SU-DHL-6 (cell line): ENCODE results near the gene DYSF.

Experiments
- H2AFZ ChIP-seq: fragments of 200-600 bp; sonication (generic); 2 replicates; pipeline ENCODE4 v1.6.1; 2014; ENCODE audit warnings: low read depth, mild to moderate bottlenecking, moderate library complexity, mixed read lengths, antibody characterized with exemption, low read length; ENCODE audit not compliant: severe bottlenecking
- H3F3A ChIP-seq: fragments of 200-600 bp; shearing (Covaris generic); 2 replicates; pipeline ENCODE4 v1.6.0; 2016; ENCODE audit warnings: antibody characterized with exemption, mild to moderate bottlenecking; ENCODE audit not compliant: insufficient read depth
- H3K27ac ChIP-seq: fragments of 200-600 bp; sonication (generic); 2 replicates; pipeline ENCODE4 v1.5.1; 2016; ENCODE audit warnings: low read depth, mild to moderate bottlenecking, low read length, moderate library complexity, mixed read lengths
- H3K27me3 ChIP-seq: fragments of 200-600 bp; sonication (generic), shearing (Covaris generic); 2 replicates; pipeline ENCODE4 v1.6.0; 2014; ENCODE audit warnings: mild to moderate bottlenecking, low read length
- H3K36me3 ChIP-seq: fragments of 200-600 bp; sonication (generic); 2 replicates; pipeline ENCODE4 v1.6.1; 2014; ENCODE audit warnings: mild to moderate bottlenecking, low read length, mixed read lengths
- H3K4me2 ChIP-seq: fragments of 300-600, 200-600 bp; shearing (Covaris generic), sonication (generic); 2 replicates; pipeline ENCODE4 v1.6.0; 2014; ENCODE audit warnings: low read length, low read depth, mild to moderate bottlenecking; ENCODE audit not compliant: poor library complexity, severe bottlenecking
- H3K4me3 ChIP-seq: fragments of 200-600 bp; sonication (generic); 2 replicates; pipeline ENCODE4 v1.5.1; 2014; ENCODE audit warnings: antibody characterized with exemption, low read length, mild to moderate bottlenecking, mixed read lengths; ENCODE audit not compliant: insufficient read depth, poor library complexity, severe bottlenecking
- H3K79me2 ChIP-seq: fragments of 200-600 bp; sonication (generic); 2 replicates; pipeline ENCODE4 v1.6.1; 2014; ENCODE audit warnings: mild to moderate bottlenecking, low read length, moderate library complexity; ENCODE audit not compliant: insufficient read depth
- H3K9ac ChIP-seq: fragments of 200-600 bp; sonication (generic); 2 replicates; pipeline ENCODE4 v1.7.0; 2014; ENCODE audit warnings: mild to moderate bottlenecking, low read length
- H3K9me2 ChIP-seq: fragments of 200-600 bp; sonication (generic); replicated peaks from 2 replicates; pipeline ENCODE4 v1.6.1; 2014; ENCODE audit warnings: low read length; ENCODE audit not compliant: insufficient read depth
- H3K9me3 ChIP-seq: fragments of 200-600 bp; sonication (generic); 2 replicates; pipeline ENCODE4 v1.6.1; 2014; ENCODE audit warnings: low read length, mixed read lengths; ENCODE audit not compliant: insufficient read depth
- H4K20me1 ChIP-seq: fragments of 200-600 bp; sonication (generic); 2 replicates; pipeline ENCODE4 v1.6.1; 2014; ENCODE audit warnings: low read depth, mild to moderate bottlenecking, antibody characterized with exemption, low read length, moderate library complexity, mixed read lengths
- EZH2phosphoT487 ChIP-seq: fragments of 200-600 bp; sonication (generic), shearing (Covaris generic); conservative IDR thresholded peaks from 2 replicates; pipeline ENCODE4 v1.6.1; 2018; ENCODE audit warnings: mild to moderate bottlenecking, antibody characterized with exemption, low read length, moderate library complexity, mixed read lengths
- TF ChIP-seq, protein P1 (sequence below): fragments of 200-600 bp; sonication (generic); IDR thresholded peaks from one replicate; pipeline ENCODE4 v1.5.1; 2017; ENCODE audit warnings: antibody characterized with exemption, mild to moderate bottlenecking, low read length, moderate library complexity; ENCODE audit not compliant: insufficient read depth, poor library complexity, severe bottlenecking

DYSF gene

GRCh38 chr2:71464389-71464788 is 11.0 kb downstream of the DYSF start:
- Histone ChIP-seq H3K4me2 (no peak overlapping the region), H3K4me3 (no peak overlapping the region), H3K9me2 (no peaks in the 10 kb centered on the region), H3K27ac (no peak overlapping the region), H2AFZ (no peak overlapping the region), H3K27me3 (no peaks in the 10 kb centered on the region), H4K20me1 (no peaks in the 10 kb centered on the region), H3F3A (no peaks in the 10 kb centered on the region), H3K79me2 (no peaks in the 10 kb centered on the region), H3K9me3 (peaks cover 15% of the 10 kb centered on the region; the same call in 1 of the 2 replicates), H3K36me3 (no peaks in the 10 kb centered on the region), H3K9ac (no peak overlapping the region)
- no peak for TF ChIP-seq EZH2phosphoT487
- TF ChIP-seq, protein P1, sequence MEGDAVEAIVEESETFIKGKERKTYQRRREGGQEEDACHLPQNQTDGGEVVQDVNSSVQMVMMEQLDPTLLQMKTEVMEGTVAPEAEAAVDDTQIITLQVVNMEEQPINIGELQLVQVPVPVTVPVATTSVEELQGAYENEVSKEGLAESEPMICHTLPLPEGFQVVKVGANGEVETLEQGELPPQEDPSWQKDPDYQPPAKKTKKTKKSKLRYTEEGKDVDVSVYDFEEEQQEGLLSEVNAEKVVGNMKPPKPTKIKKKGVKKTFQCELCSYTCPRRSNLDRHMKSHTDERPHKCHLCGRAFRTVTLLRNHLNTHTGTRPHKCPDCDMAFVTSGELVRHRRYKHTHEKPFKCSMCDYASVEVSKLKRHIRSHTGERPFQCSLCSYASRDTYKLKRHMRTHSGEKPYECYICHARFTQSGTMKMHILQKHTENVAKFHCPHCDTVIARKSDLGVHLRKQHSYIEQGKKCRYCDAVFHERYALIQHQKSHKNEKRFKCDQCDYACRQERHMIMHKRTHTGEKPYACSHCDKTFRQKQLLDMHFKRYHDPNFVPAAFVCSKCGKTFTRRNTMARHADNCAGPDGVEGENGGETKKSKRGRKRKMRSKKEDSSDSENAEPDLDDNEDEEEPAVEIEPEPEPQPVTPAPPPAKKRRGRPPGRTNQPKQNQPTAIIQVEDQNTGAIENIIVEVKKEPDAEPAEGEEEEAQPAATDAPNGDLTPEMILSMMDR, result no peak

DNA sequence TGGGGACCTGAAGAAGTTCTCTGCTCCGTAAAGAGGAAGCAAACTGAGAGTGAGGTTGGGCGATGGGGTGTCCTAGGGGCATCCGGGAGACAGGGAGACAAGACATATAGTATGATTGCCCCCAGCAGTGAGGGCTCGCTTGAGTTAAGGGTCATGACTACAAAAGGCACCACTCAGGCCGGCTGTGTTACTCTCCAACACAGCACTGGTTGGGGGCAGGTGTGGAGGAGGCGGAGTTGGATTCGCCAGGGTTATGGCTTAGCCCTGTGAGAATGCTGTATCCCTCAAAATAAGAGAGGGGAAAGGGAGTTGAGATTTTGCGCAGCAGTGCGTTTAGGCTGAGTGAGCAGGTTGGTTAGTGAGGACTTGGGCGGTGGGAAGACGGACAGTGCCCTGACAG is 12.0 kb downstream of the DYSF start:
- no peak for TF ChIP-seq EZH2phosphoT487
- TF ChIP-seq, protein P1, result no peak
- H3K36me3 ChIP-seq, result no peaks in the 10 kb centered on the region
- H3F3A ChIP-seq, result no peaks in the 10 kb centered on the region
- no peak overlapping the region for H3K27ac ChIP-seq
- H3K4me3 ChIP-seq, result no peak overlapping the region
- no peaks in the 10 kb centered on the region for H4K20me1 ChIP-seq
- no peak overlapping the region for H3K4me2 ChIP-seq
- H3K9ac ChIP-seq, result no peak overlapping the region
- H3K9me2 ChIP-seq, result no peaks in the 10 kb centered on the region
- no peaks in the 10 kb centered on the region for H3K27me3 ChIP-seq
- H3K9me3 ChIP-seq, result peaks cover 15% of the 10 kb centered on the region; the same call in 1 of the 2 replicates
- H2AFZ ChIP-seq, result no peak overlapping the region
- H3K79me2 ChIP-seq, result no peaks in the 10 kb centered on the region

DNA sequence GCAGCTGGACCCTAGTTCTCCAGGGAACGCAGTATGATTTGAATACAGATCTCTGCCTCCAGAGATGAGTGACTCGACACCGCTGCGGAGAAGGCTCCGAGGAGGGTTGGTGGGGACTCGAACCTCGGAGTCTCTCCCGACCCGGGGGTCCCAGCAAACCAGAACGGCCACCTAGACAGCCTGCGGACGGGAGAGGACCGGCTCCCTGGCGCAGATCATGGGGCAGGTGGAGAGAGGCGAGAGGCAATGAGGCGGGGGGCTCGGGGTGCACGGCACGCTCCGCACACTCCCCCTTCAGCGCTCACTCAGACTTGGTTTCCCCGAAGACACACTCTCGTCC is 12.6 kb downstream of the DYSF start:
- no peak overlapping the region for H3K9ac ChIP-seq

More for the DNA sequence above, 12.6 kb downstream of the DYSF start:
- Histone ChIP-seq H3K4me2 (no peak overlapping the region), H2AFZ (no peak overlapping the region), H3K79me2 (no peaks in the 10 kb centered on the region), H3K9me3 (peaks cover 15% of the 10 kb centered on the region; the same call in 1 of the 2 replicates), H3K27ac (no peak overlapping the region), H3K36me3 (no peaks in the 10 kb centered on the region), H3K27me3 (no peaks in the 10 kb centered on the region), H3F3A (no peaks in the 10 kb centered on the region), H3K4me3 (no peak overlapping the region), H4K20me1 (no peaks in the 10 kb centered on the region), H3K9me2 (no peaks in the 10 kb centered on the region)
- no peak for TF ChIP-seq EZH2phosphoT487
- TF ChIP-seq, protein P1, result no peak
